A549 (cell line): ENCODE measurements around the gene KIAA0513.

Experiments
- JUN ChIP-seq, 2 experiments: fragments of >200 bp; sonication (Bioruptor Twin); formaldehyde crosslinking; IDR thresholded peaks; 2 replicates in 1 of 2; 3 replicates in 1 of 2; pipeline ENCODE4 v1.6.1; 2016 to 2017
- RAD21 ChIP-seq, 2 experiments: fragments of >200 bp in 1 of 2; sonication (Bioruptor Twin) in 1 of 2; formaldehyde crosslinking in 1 of 2; IDR thresholded peaks in 1 of 2; conservative IDR thresholded peaks in 1 of 2; 2 replicates in 1 of 2; 3 replicates in 1 of 2; pipeline ENCODE4 v1.6.1; 2012 to 2018; ENCODE audit warnings: inconsistent platforms in 1 of 2
- TF ChIP-seq, protein P1 (sequence below): fragments of >200 bp; sonication (Bioruptor Twin); formaldehyde crosslinking; IDR thresholded peaks from 3 replicates; pipeline ENCODE4 v1.5.1; 2016
- TF ChIP-seq, protein P2 (sequence below): IDR thresholded peaks from 2 replicates; pipeline ENCODE4 v1.6.1; 2012; ENCODE audit warnings: low read depth, borderline replicate concordance

DNA sequence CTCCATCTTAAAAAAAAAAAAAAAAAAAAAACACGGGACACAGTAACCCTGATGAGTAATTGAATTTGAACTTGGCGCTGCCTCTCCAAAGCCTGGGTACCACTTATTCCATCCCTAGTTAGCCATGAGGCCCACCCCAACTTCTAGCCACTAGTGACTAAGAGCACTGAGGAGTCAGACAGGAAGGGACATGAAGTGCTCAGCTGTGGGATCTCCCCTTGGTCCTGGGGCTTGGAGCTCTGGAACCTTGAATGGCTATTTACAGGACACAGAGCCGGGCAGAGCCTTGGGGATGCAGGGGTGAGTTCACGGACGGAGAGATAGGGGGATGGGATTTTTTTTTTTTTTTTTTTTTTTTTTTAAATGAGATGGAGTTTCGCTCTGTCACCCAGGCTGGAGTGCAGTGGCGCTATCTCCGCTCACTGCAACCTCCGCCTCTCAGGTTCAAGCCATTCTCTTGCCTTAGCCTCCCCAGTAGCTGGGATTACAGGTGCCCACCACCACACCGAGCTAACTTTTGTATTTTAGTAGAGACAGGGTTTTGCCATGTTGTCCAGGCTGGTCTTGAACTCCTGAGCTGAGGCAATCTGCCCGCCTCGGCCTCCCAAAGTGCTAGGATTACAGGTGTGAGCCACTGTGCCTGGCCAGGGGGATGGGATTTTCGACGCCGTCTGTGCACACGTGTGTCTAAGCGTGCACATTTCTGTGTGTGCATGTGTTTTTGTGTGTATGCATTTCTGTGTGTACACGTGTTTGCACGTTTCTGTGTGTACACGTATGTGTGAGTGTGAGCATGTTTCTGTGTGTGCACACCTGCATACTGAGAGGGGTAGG, 105.1 kb downstream of the KIAA0513 start:
- TF ChIP-seq RAD21 (conservative IDR thresholded peaks at IDR 0.05 in 1 of 2, IDR thresholded peaks at IDR 0.05 in 1 of 2) (no peak), JUN (IDR thresholded peaks at IDR 0.05) (no peak)
- TF ChIP-seq, protein P1, sequence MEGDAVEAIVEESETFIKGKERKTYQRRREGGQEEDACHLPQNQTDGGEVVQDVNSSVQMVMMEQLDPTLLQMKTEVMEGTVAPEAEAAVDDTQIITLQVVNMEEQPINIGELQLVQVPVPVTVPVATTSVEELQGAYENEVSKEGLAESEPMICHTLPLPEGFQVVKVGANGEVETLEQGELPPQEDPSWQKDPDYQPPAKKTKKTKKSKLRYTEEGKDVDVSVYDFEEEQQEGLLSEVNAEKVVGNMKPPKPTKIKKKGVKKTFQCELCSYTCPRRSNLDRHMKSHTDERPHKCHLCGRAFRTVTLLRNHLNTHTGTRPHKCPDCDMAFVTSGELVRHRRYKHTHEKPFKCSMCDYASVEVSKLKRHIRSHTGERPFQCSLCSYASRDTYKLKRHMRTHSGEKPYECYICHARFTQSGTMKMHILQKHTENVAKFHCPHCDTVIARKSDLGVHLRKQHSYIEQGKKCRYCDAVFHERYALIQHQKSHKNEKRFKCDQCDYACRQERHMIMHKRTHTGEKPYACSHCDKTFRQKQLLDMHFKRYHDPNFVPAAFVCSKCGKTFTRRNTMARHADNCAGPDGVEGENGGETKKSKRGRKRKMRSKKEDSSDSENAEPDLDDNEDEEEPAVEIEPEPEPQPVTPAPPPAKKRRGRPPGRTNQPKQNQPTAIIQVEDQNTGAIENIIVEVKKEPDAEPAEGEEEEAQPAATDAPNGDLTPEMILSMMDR: no peak
- TF ChIP-seq, protein P2, sequence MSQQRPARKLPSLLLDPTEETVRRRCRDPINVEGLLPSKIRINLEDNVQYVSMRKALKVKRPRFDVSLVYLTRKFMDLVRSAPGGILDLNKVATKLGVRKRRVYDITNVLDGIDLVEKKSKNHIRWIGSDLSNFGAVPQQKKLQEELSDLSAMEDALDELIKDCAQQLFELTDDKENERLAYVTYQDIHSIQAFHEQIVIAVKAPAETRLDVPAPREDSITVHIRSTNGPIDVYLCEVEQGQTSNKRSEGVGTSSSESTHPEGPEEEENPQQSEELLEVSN: no peak
